Activated effector memory CD4-positive, alpha-beta T cell treated with anti-CD3 and anti-CD28 coated beads, Interleukin-2, amount 50 U/mL, for 16 hours (primary cell): Measurements from ENCODE around the gene LSR.
"Not testable (repeated sequence)": the region's sequence is repeated elsewhere in the genome, so short reads cannot be mapped to it uniquely, and the experiment has no call there.

Experiments used
- DNase-seq: peaks from one replicate; pipeline ENCODE4 v3.0.0-alpha.2; 2020

Gene LSR

DNA sequence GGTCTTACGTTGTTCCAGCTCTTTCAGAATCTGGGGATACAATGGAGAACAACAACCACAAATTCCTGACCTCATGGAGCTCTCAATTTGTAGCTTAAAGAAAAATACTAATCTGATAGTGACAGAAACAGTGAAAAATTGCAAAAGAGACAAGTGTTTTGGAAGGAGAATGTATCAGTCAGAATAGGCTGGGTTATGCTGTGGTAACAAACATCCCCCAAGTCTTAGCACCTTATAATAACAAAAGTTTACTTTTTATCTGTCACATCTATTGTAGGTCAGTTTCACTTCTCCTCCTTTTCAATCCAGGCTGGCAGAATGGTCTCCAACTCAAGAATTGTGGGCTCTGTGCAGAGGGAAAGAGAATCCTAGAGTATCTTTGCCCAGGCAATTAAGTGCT lies 29.8 kb upstream of the LSR start:
- DNase-seq: no peak

- DNase-seq: peak; percentile 25
Observed at GRCh38 chr19:35220315-35220921, 28.4 kb upstream of the LSR start.

- not testable (repeated sequence) for DNase-seq
Observed at GRCh38 chr19:35220973-35221590, 27.7 kb upstream of the LSR start.

- DNase-seq: no peak
Observed at GRCh38 chr19:35222373-35223015, 26.3 kb upstream of the LSR start.

DNA sequence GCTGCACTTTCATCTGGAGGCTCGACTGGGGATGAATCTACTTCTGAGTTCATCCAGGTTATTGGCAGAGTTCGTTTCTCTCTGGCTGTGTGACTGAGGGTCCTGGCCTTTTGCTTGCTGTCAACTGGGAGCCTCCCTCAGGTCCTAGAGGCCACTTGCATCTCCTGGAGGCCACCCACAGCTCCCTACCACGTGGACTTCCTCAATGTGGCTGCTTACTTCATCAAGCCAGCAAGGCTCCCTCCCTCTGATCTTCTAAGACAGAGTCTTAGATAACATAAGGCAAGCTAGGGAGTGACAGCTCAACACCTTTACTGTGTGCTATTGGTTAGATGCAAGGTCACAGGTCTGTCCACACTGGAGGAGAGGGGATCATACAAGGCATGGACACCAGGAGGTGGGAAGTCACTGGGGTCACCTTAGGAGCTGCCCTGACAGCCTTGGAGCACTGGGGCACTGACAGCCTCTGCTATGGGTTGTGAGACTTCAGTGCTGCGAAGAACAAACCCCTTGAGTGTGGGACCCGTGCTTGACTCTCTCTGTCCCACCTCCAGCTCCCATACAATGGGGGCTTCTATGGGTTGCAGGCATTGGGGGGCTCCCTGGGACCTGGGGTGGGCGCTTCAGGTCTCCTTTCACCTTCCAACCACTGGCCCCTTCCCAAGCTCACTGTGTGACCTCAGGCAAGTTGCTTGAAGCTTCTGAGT lies 25.6 kb upstream of the LSR start:
- no peak for DNase-seq

GRCh38 chr19:35223862-35224505 lies 24.8 kb upstream of the LSR start:
- no peak for DNase-seq

GRCh38 chr19:35224681-35225571 lies 23.9 kb upstream of the LSR start:
- no peak for DNase-seq

DNA sequence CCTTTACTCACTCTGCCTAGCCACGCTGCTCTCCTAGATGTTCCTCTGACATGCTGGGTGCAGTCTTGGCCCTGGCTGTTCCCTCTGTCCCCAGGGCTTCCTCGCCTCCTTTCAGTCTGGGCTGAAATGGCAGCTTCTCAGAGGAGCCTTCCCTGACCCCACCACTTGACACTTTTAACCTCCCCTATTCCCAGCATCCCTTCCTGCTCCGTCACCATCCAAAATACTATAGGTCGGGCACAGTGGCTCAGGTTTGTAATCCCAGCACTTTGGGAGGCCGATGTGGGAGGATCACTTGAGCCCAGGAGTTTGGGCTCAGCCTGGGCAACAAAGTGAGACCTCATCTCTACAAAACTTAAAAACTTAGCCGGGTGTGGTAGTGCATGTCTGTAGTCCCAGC lies 22.9 kb upstream of the LSR start:
- no peak for DNase-seq

DNA sequence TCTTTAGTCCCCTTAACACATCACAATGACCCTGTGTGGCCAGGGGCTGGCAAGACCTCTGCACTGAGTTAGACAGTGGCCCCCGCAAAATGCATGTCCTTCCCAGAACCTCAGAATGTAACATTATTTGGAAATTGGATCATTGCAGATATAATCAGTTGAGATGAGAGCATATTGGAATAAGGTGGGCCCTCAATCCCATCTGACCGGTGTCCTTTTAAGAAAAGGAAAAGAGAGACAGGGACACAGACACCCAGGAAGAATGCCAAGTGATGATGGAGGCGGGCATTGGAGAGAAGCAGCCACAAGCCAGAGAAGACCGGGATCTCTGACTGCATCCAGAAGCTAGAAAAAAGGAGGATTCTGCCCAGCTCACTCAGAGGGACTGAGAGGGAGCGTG lies 22.1 kb upstream of the LSR start:
- no peak for DNase-seq

- DNase-seq: no peak
Observed at GRCh38 chr19:35228177-35228930, 20.4 kb upstream of the LSR start, which contains the start of gene FAM187B. Gene FAM187B (minus strand): TSS chr19:35228739. CDS start chr19:35228680, 59 bp downstream.

DNA sequence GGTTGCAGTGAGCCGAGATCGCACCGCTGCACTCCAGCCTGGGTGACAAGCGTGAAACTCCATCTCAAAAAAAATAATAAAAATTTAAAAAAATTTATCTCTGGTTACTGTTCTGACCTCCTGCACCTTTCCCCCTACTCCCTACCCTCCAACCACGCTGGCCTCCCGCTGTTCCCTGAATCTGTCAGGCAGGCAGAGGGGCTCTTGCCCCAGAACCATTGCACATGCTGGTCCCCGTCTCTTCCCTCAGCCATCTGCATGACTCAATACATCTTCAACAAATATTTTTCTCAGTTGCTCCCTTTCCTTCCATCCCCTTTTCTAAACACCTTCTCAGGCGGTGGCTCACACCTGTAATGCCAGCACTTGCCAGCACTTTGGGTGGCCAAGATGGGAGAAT lies 19.2 kb upstream of the LSR start:
- DNase-seq: no peak

DNA sequence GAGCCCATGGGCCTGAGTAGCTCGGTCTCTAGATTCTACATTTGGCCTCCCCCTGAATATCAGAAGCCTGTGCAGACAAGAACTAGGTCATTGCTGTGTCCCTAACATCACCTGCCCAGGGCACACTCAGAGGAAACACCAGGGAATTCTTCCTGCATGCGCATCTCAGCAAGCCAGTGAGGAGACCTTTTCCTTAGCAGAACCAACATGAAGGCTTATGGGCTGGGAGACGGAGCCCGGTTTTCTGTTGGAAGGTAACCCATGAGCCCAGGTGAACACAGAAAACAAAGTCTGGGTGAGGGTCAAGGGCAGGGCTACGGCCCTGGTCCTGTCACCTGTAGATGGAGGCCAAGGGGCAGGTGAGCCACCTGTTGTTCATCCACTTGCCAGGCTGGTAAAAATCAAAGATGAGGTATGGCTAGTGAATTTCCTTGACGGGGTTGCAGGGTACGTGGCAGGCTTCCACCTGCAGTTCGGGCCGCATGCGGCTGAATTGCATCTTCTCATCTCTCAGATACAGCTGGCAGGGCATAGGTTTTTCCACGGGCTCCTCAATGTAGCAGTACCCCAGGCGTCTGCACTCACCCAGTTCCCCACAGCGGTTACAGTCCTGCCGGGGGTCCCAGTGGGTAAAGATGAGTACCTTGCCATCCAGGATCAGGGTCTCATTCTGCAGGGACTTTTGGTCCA lies 16.7 kb upstream of the LSR start:
- no peak for DNase-seq

GRCh38 chr19:35232912-35233311 lies 15.9 kb upstream of the LSR start:
- no peak for DNase-seq

- DNase-seq: no peak
Observed at GRCh38 chr19:35236638-35237400, 12.0 kb upstream of the LSR start.

DNA sequence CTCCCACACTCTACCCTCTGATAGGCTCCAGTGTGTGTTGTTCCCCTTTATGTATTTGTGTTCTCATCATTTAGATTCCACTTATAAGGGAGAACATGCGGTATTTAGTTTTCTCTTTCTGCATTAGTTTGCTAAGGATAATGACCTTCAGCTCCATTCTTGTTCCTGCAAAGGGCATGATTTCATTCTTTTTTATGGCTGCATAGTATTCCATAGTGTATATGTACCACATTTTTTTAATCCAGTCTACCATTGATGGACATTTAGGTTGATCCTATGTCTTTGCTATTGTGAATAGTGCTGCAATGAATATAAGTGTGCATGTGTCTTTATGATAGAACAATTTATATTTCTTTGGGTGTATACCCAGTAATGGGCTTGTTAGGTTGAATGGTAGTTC lies 9.2 kb upstream of the LSR start:
- not testable (repeated sequence) for DNase-seq

DNA sequence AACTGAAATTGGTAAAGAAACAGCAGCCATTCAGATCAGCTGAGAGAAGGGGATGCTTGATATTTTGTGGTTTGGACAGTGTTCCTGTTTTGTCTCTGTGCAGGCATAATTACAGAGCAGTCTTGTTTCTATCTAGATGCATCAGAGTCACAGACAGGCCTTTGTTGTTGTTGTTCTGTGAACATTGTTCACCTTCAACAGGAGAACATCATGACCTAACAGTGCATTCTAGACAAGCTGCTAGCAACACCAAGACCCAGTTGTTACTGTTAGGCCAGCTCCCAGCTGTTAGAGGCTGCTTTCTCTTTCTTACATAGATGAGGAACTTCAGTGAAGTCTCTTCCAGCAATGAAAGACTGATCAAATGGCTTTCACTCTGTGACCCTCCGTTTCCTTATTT lies 8.5 kb upstream of the LSR start:
- no peak for DNase-seq

DNA sequence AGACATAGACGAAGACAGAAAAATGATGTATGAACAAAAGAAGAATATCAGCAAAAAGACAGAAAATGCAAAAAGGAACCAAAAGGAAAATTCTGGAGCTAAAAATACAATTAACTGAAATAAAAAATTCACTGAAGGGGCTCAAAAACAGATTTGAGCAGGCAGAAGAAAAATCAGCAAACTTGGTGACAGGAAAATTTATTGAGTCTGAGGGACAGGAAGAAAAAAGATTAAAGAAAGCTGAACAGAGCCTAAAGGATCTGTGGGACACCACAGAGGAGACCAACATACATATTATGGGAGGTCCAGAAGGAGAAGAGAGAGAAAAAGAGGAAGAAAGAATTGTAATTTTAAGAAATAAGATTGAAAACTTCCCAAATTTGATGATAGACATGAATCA lies 7.4 kb upstream of the LSR start:
- DNase-seq: no peak

DNA sequence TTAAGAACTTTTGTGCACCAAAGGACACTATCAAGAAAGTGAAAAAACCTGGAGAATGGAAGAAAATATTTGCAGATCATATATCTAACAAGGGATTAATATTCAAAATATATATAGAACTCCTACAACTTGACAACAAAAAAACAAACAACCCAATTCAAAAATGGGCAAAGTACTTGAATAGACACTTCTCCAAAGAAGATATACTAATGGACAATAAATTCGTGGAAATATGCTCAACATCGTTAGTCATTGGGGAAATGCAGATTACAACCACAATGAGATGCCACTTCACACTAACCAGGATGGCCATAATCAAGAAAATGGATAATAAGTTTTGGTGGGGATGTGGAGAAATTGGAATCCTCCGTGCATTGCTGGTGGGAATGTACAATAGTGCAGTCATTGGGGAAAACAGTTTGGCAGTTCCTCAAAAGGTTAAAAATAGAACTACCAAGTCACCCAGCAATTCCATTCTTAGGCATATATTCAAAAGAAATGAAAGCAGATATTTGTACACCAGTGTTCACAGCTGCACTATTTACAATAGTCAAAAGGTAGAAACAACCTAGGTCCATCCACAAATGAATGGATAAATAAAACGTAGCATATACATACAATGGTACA lies 2.2 kb upstream of the LSR start:
- DNase-seq: no peak

DNA sequence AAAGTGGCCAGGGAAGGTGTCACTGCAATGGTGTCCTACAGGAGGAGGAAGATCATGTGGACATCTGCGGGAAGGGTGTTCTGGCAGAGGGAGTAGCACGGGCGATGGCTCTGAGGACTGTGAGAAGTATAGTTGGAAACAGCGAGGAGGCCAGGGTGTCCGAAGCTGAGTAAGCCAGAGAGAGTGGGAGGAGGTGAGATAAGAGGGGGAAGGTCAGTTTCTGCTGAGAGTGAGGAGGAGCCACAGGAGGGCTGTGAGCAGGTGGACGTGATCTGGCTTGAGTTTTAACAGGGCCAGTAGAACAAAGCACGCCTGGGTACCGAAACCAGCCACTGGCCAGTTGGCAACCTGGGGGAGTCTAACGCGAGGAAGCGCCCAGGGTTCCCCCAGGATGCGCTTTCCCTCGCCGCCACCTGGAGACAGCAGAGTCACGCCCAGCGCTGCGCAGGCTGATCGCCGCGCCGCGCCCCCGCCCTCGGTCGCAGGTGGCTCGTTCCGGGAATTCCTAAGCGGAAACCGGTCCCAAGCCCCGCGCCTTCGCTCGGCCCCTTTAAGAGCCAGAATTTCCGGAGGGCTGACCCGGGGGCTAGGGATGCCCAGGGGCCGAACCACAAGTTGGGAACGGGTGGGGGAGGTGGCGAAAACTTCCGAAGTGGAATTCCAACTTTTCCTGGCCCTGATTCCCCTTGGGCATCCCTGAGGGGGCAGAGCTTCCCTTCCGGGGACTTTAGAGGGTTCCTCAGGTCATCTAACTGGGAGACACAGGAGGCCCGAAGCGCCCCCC lies 1.1 kb upstream of the LSR start:
- DNase-seq: peak; percentile 87
